Nephron progenitor cell (in vitro differentiated cells): ENCODE data around the gene ANO4.

Experiments
- DNase-seq: peaks from one replicate; pipeline ENCODE4 v3.0.0; 2021
- H3K27ac Mint-ChIP-seq: 2 replicates; pipeline ENCODE4 v1.8.0; 2021; ENCODE audit warnings: mild to moderate bottlenecking, moderate library complexity, mixed read lengths
- H3K27me3 Mint-ChIP-seq: 2 replicates; pipeline ENCODE4 v1.8.0; 2021; ENCODE audit warnings: mild to moderate bottlenecking, low read depth, mixed read lengths; ENCODE audit not compliant: poor library complexity
- H3K36me3 Mint-ChIP-seq: 2 replicates; pipeline ENCODE4 v1.8.0; 2021; ENCODE audit warnings: low read depth, mixed read lengths
- H3K4me1 Mint-ChIP-seq: 2 replicates; pipeline ENCODE4 v1.8.0; 2021; ENCODE audit warnings: mixed read lengths
- H3K4me3 Mint-ChIP-seq: 2 replicates; pipeline ENCODE4 v1.8.0; 2021; ENCODE audit warnings: mild to moderate bottlenecking, moderate library complexity, mixed read lengths
- H3K9me3 Mint-ChIP-seq: 2 replicates; pipeline ENCODE4 v1.8.0; 2021; ENCODE audit warnings: mild to moderate bottlenecking, moderate library complexity, mixed read lengths
- CTCF ChIP-seq: fragments of 200-600 bp; sonication (generic); IDR thresholded peaks from 2 replicates; pipeline ENCODE4 v1.5.0; 2021; ENCODE audit warnings: antibody characterized with exemption

The ANO4 gene

DNA sequence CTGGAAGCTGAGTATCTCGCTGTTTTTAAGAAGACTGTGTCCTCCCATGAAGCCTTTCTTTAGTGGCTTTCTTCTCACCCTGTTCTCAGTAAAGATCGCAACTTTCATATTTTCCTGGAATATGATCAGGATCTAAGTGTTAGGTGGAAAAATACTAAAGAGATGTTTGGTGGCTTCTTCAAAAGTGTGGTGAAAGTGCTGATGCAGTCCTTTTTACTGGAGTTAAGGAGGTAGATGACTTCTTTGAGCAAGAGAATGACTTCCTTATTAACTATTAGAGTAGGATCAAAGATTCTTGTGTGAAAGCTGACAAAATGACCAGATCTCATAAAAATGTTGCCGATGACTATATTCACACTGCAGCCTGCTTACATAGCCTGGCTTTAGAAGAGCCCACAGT lies 273.8 kb downstream of the ANO4 start:
- no peak for DNase-seq
- TF ChIP-seq CTCF = no peak
- no peak overlapping the region for H3K27ac Mint-ChIP-seq
- no peak overlapping the region for H3K4me3 Mint-ChIP-seq
- H3K36me3 Mint-ChIP-seq = no peaks in the 10 kb centered on the region
- no peaks in the 10 kb centered on the region for H3K27me3 Mint-ChIP-seq
- H3K4me1 Mint-ChIP-seq = no peaks in the 10 kb centered on the region
- peaks cover 4% of the 10 kb centered on the region for H3K9me3 Mint-ChIP-seq

- H3K9me3 Mint-ChIP-seq = peaks cover 4% of the 10 kb centered on the region
- H3K36me3 Mint-ChIP-seq = no peaks in the 10 kb centered on the region
- H3K27ac Mint-ChIP-seq = no peak overlapping the region
- DNase-seq = no peak
- no peak overlapping the region for H3K4me3 Mint-ChIP-seq
- no peak for TF ChIP-seq CTCF
- no peaks in the 10 kb centered on the region for H3K27me3 Mint-ChIP-seq
- H3K4me1 Mint-ChIP-seq = no peaks in the 10 kb centered on the region
Observed at GRCh38 chr12:101068836-101069235, 274.3 kb downstream of the ANO4 start.

- Mint-ChIP-seq H3K9me3 (peaks cover 4% of the 10 kb centered on the region), H3K36me3 (no peaks in the 10 kb centered on the region), H3K4me3 (no peak overlapping the region), H3K27me3 (no peaks in the 10 kb centered on the region), H3K4me1 (peaks cover 43% of the 10 kb centered on the region), H3K27ac (peak overlapping the region; percentile 63)
- no peak for DNase-seq
- TF ChIP-seq CTCF = no peak
Observed at GRCh38 chr12:101074940-101075680, 280.5 kb downstream of the ANO4 start.

- TF ChIP-seq CTCF = no peak
- Mint-ChIP-seq H3K4me3 (no peak overlapping the region), H3K4me1 (peaks cover 43% of the 10 kb centered on the region), H3K27me3 (no peaks in the 10 kb centered on the region), H3K27ac (peak overlapping the region; percentile 45), H3K36me3 (no peaks in the 10 kb centered on the region), H3K9me3 (no peaks in the 10 kb centered on the region)
- DNase-seq = no peak
Observed at GRCh38 chr12:101076921-101077320, 282.3 kb downstream of the ANO4 start.

- Mint-ChIP-seq H3K4me1 (peaks cover 43% of the 10 kb centered on the region), H3K36me3 (no peaks in the 10 kb centered on the region), H3K4me3 (no peak overlapping the region), H3K27ac (peak overlapping the region; percentile 49), H3K27me3 (no peaks in the 10 kb centered on the region), H3K9me3 (no peaks in the 10 kb centered on the region)
- no peak for DNase-seq
- no peak for TF ChIP-seq CTCF
Observed at GRCh38 chr12:101077791-101078528, 283.4 kb downstream of the ANO4 start.
